NCI-H524 (cell line): ENCODE results near the gene SAMD14.

Experiments
- DNase-seq, 2 experiments: peaks; one replicate each; lab custom pipeline; 2025; lab: John Stamatoyannopoulos, UW

SAMD14 gene

GRCh38 chr17:50129728-50130558 is at the start of gene SAMD14:
Gene SAMD14 (minus strand): TSS chr17:50130160. CDS start chr17:50124959, 5,201 bp downstream.
- DNase-seq: peak; percentile 39 to 57

GRCh38 chr17:50177983-50178834 is 48.2 kb upstream of the SAMD14 start:
- peak; percentile 83 to 88 for DNase-seq

- DNase-seq: no peak
Observed at GRCh38 chr17:50177476-50177875, 47.5 kb upstream of the SAMD14 start.

- DNase-seq: peak in 1 of 2 experiments; percentile 11
Observed at GRCh38 chr17:50176559-50177357, 46.8 kb upstream of the SAMD14 start.

GRCh38 chr17:50175035-50175807 is 45.3 kb upstream of the SAMD14 start:
- peak; percentile 89 to 94 for DNase-seq

GRCh38 chr17:50174444-50174843 is 44.5 kb upstream of the SAMD14 start:
- no peak for DNase-seq

- DNase-seq: no peak
Observed at GRCh38 chr17:50173335-50173941, 43.5 kb upstream of the SAMD14 start.

GRCh38 chr17:50172936-50173334 is 43.0 kb upstream of the SAMD14 start:
- DNase-seq: no peak

GRCh38 chr17:50172130-50172529 is 42.2 kb upstream of the SAMD14 start:
- DNase-seq: peak in 1 of 2 experiments; percentile 44

- no peak for DNase-seq
Observed at GRCh38 chr17:50171371-50172071, 41.6 kb upstream of the SAMD14 start.

GRCh38 chr17:50170662-50171370 is 40.9 kb upstream of the SAMD14 start:
- no peak for DNase-seq

GRCh38 chr17:50169881-50170459 is 40.0 kb upstream of the SAMD14 start:
- DNase-seq: no peak

- peak; percentile 34 to 75 for DNase-seq
Observed at GRCh38 chr17:50169121-50169764, 39.3 kb upstream of the SAMD14 start.

GRCh38 chr17:50168319-50168718 is 38.4 kb upstream of the SAMD14 start:
- DNase-seq: no peak

GRCh38 chr17:50167371-50167770 is 37.4 kb upstream of the SAMD14 start:
- DNase-seq: no peak

GRCh38 chr17:50166518-50167181 is 36.7 kb upstream of the SAMD14 start:
- no peak for DNase-seq

GRCh38 chr17:50165867-50166517 is 36.0 kb upstream of the SAMD14 start, which contains the start of gene SGCA:
Gene SGCA (plus strand): TSS chr17:50166005. CDS start chr17:50166041, 36 bp downstream.
- DNase-seq: no peak
